HT1080 (cell line): ENCODE results near the gene MSL3. TPM values are rescaled to one million over a fixed set of nuclear protein-coding genes. Genes with fewer than 3 reads are reported as not detected.

ENCODE experiments used
- DNase-seq: peaks from one replicate; pipeline ENCODE4 v3.0.0-alpha.2; 2015; ENCODE audit warnings: low read depth
- polyA plus RNA-seq, 2 experiments: library from polyadenylated mRNA; depleted of rRNA; stranded (reverse); fragments of >200 nt; gene quantifications; 2 replicates each; pipeline ENCODE4 v1.2.3, GENCODE V29; 2015
- total RNA-seq: library from RNA; depleted of rRNA; stranded (reverse); fragments of >200 nt; shearing (Covaris generic); gene quantifications from 2 replicates; pipeline ENCODE4 v1.2.3, GENCODE V29; 2014; rRNA removed

The MSL3 gene
- total RNA-seq = 27.2 and 29.6 TPM in 2 replicates
- 25.6 and 28.9 TPM in 2 replicates for polyA plus RNA-seq (2015; cell fraction: cytosol; rRNA removed)
- polyA plus RNA-seq (2015; cell fraction: nucleus; rRNA removed) = 52.1 and 60.1 TPM in 2 replicates

GRCh38 chrX:11757719-11758399 is at the start of gene MSL3:
Gene MSL3 (plus strand): TSS chrX:11758237. CDS start chrX:11758264, 27 bp downstream.
- peak; percentile 45 for DNase-seq

- no peak for DNase-seq
Observed at GRCh38 chrX:11722304-11722703, 35.7 kb upstream of the MSL3 start.

GRCh38 chrX:11724122-11725017 is 33.7 kb upstream of the MSL3 start:
- DNase-seq = peak; percentile 7

GRCh38 chrX:11725631-11726442 is 32.2 kb upstream of the MSL3 start:
- no peak for DNase-seq

GRCh38 chrX:11728556-11728955 is 29.5 kb upstream of the MSL3 start:
- no peak for DNase-seq

GRCh38 chrX:11733614-11734013 is 24.4 kb upstream of the MSL3 start:
- DNase-seq = no peak

GRCh38 chrX:11739776-11740175 is 18.3 kb upstream of the MSL3 start:
- DNase-seq = no peak

GRCh38 chrX:11740794-11741193 is 17.2 kb upstream of the MSL3 start:
- DNase-seq = no peak

GRCh38 chrX:11741574-11741973 is 16.5 kb upstream of the MSL3 start:
- DNase-seq = no peak

GRCh38 chrX:11745881-11746280 is 12.2 kb upstream of the MSL3 start:
- DNase-seq = no peak

GRCh38 chrX:11750046-11750445 is 8.0 kb upstream of the MSL3 start:
- no peak for DNase-seq

- DNase-seq = no peak
Observed at GRCh38 chrX:11750694-11751093, 7.3 kb upstream of the MSL3 start.

- DNase-seq = no peak
Observed at GRCh38 chrX:11751261-11751660, 6.8 kb upstream of the MSL3 start.

GRCh38 chrX:11753668-11754067 is 4.4 kb upstream of the MSL3 start:
- no peak for DNase-seq

- no peak for DNase-seq
Observed at GRCh38 chrX:11754958-11755645, 2.9 kb upstream of the MSL3 start.

- DNase-seq = no peak
Observed at GRCh38 chrX:11755724-11756123, 2.3 kb upstream of the MSL3 start.

- DNase-seq = peak; percentile 48
Observed at GRCh38 chrX:11756354-11757318, 1.4 kb upstream of the MSL3 start.

GRCh38 chrX:11757397-11757718 is 679 bp upstream of the MSL3 start:
- no peak for DNase-seq

GRCh38 chrX:11758400-11759171 is 549 bp downstream of the MSL3 start:
- peak; percentile 70 for DNase-seq
